ENCODE results near the gene SMC5.
"Not testable (repeated sequence)": the region's sequence is repeated elsewhere in the genome, so short reads cannot be mapped to it uniquely, and the experiment has no call there.

GRCh38 chr9:70328625-70329024 lies 69.8 kb downstream of the SMC5 start:
- TF ChIP-seq CTCF, POLR2A (IDR thresholded peaks at IDR 0.05): not testable (repeated sequence)
